HK-2 (cell line): ENCODE measurements around the gene THUMPD3.

ENCODE experiments used
- DNase-seq: peaks from one replicate; pipeline ENCODE4 v3.0.0-alpha.2; 2018; ENCODE audit not compliant: unreplicated experiment

The THUMPD3 gene

GRCh38 chr3:9352917-9353752 lies 9.7 kb upstream of the THUMPD3 start:
- DNase-seq, result peak; percentile 33

DNA sequence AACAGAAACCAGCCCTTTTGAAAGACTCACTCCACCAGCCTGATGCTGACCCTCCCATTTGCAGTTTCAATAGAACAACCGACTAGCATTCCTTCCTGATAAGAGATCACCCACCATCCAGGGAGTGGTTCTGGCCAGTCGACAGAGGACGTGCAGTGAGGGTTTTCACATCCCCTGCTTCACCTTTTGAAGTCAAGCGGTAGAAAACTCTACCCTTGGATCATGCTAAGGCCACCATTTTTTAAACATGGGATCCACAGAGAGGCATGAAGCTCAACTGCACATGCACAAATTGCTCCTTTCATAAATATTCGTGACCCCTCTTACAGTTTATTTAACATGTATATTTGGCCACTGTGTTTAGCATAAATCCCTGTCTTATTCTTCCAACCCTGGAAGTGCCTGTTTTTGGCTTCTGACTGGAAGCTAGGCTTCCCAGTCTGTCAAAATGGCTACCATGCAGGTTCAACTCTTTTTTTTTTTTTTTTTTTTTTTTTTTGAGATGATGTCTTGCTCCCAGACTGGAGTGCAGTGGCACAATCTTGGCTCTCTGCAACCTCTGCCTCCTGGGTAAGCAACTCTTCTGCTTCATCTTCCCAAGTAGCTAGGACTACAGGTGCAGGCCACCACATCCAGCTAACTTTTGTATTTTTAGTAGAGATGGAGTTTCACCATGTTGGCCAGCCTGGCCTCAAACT lies 1.0 kb upstream of the THUMPD3 start:
- no peak for DNase-seq

DNA sequence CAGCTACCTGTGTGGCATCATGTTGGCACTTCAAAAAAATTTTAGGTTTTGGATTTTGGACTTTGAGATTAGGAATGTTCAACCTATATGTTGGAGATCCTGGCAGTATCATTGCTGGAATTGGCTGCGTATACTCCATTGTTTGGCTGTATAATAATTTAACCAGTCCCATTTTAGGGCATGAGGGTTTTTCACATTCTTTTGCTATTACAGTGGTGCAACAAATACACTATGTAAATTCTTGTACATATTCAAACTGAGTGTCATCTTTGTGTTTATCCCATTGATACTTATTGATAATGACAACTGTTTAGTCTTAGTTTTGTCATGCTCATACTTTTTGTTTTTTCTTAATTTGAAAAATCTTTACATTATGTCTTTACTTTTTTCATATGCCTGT lies 6.7 kb downstream of the THUMPD3 start:
- no peak for DNase-seq

DNA sequence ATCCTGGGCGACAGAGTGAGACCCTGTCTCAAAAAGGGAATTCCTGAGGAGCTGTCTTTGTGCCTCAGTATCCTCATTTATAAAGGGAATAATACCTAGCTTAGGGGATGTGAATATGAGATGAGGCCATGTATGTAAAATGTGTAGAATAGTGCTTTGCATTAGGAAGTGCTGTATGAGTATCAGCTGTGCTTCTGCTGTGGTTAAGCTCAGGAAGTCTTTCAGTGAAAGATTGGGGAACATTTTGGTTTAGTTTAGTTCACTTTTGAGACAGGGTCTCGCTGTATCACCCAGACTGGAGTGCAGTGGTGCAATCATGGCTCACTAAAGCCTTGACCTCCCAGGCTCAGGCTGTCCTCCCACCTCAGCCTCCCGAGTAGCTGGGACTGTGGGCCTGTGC lies 10.6 kb downstream of the THUMPD3 start:
- no peak for DNase-seq

DNA sequence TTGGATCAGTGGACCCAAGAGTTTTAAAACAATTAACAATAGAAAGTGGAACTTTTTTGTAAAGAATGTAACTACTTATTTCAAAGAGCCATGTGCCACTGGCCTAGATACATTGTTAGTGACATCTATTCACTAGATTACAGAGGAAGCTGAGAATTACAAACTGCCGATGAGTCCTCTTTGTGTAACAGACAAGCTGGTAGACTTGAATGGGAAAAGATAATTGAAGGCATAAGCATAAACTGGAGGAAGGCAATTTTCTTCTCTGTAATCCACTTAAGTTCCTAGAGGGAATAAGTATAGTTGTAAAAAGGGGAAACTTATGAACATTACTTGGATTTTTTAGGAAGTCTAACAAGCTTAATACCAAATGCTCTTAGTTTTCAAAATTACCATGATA lies 15.1 kb downstream of the THUMPD3 start:
- no peak for DNase-seq

DNA sequence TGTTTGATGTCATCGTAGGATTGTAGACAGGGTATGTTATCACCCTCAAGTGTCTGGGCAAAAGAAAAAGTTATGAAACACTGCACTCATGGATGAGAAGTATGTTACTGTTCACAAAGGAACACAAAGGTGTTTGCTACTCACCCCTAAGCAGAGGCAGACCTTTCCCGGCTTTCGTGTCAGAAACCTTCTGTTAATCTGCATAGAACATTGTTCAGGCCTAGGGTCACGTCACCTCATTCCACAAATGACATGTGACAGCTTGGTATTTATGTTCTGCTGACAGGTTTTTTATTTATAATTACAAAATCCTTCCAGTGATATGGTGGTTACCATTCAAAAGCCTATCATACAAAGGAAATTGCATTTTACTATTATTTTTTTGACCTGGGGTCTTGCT lies 16.5 kb downstream of the THUMPD3 start:
- DNase-seq, result no peak

GRCh38 chr3:9380014-9380413 lies 17.2 kb downstream of the THUMPD3 start:
- DNase-seq, result no peak

GRCh38 chr3:9384141-9384828 lies 21.4 kb downstream of the THUMPD3 start:
- DNase-seq, result no peak

GRCh38 chr3:9385187-9386077 lies 22.6 kb downstream of the THUMPD3 start:
- DNase-seq, result no peak

- no peak for DNase-seq
These were observed 23.2 kb downstream of the THUMPD3 start for GRCh38 chr3:9386078-9386459.

DNA sequence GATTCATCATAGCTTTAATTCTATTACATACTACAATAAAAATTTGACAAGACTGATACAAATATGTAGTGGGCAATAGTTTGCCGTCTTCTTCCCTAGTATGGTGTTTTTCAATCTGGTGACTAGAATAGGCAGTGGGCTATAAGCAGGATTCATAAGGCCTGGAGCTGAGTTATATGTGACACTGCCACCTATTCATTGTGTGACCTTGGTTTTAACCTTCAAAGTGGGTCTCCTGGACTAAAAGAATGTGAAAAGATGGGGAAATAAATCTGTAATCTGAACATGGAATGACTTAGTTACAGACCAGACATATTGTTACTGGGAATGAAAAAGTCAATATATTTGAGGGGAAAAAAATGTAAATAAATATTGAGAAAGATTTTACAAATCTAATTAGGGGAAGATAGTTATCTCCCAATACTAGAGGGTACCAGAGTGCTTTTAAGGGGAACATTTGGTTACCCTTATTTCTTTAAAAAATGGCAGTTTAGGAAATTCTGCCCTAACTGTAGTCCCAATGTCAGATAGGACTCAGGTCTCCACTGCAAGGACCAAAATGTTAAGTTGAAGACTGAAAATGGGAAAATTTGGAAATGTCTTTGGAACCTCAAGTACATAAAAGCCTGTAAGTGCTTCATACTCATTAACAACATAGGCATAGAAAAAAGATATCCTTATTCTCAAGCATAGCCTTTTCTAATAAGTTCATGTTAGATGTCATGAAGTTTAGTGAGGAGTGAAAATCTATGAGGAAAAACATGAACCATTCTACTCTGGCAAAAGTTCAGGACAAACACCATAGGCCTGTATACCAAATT lies 23.9 kb downstream of the THUMPD3 start:
- DNase-seq, result no peak

DNA sequence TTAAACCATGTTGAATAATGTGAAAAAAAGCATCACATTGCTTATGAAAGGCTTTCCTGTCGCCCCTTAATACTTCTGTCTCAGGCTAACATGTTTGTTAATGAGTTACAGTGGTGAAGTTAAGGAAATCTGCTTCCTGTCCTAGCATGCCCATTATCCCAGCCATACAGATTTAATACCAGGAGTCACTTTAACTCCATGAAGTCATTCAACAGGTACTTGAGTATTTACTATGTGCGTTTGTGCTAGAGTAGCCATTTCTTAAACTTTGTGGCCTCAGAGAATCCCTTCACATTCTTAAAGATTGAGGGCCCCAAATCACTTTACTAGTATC lies 24.4 kb downstream of the THUMPD3 start:
- no peak for DNase-seq

DNA sequence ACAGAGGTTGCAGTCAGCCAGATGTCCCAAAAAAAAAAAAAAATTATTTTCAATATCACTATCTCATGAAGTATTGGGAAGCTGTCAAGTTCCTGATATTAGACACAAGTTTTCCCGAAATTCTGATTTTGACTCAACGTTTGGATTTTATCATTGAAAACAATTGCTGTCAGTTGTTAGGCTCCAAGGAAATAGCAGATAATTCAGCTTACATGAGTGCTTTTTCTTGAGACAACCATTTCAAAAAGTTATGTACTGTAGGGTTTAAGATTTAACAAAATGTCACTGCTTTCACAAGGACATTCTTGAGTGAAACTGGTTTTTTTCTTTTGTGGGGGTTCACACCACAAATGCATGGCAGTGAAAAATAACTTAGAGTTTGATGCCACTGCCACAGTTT lies 25.3 kb downstream of the THUMPD3 start:
- DNase-seq, result no peak

- no peak for DNase-seq
These were observed 25.9 kb downstream of the THUMPD3 start for GRCh38 chr3:9388562-9389272.

DNA sequence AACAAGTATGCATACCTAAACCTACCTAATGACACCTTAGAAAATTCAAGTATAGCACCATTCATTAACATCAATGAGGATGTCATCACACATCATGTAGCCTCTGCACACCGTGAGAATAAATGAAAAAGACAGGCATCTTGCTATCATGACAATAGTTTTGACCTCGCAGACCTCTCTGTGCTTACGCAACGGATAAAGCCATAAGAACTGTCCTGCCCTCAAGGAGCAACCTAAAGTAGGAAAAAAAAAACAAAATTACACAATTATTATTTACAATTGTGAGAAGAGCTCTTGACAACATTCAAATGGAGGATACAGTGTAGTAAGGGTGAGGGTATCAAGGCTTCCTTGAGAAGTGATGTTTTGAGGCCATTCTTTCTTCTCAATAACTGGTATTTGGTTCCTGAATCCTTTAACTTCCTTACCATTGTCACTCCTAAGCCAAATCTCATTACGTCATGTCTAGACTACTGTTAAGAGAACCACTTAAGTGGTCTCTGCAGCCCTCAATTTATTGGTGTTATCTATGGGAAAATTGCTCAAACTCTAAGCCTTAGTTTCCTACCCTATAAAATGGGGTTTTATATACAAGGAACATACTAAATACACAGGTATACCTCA lies 27.5 kb downstream of the THUMPD3 start:
- DNase-seq, result no peak

DNA sequence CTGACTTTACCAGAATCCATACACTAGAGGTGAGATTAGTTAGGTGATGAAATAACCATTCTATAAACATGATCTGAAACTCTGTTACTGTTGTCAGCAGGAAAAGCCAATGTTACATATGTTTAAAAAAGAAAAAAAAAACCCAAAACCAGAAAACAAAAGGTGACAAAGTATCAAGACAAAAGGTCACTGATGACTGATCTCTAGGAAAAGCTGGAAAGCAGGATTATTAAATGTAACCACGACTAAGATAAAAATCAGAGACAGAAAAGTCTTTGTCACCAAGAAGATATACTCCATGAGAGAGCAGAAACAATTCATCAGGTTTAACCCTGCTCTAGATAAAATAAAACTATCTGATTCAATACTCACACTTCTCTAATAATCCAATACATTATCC lies 29.2 kb downstream of the THUMPD3 start:
- no peak for DNase-seq

- DNase-seq, result no peak
These were observed 32.9 kb downstream of the THUMPD3 start for GRCh38 chr3:9395570-9396300.

DNA sequence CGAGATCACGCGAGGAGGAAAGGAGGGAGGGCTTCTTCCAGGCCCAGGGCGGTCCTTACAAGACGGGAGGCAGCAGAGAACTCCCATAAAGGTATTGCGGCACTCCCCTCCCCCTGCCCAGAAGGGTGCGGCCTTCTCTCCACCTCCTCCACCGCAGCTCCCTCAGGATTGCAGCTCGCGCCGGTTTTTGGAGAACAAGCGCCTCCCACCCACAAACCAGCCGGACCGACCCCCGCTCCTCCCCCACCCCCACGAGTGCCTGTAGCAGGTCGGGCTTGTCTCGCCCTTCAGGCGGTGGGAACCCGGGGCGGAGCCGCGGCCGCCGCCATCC lies 33.4 kb downstream of the THUMPD3 start:
- DNase-seq, result peak; percentile 91

- DNase-seq, result peak; percentile 93
These were observed 33.9 kb downstream of the THUMPD3 start for GRCh38 chr3:9396632-9397331.
